PC-9 (cell line): Measurements from ENCODE around the gene SOX18.

Experiments used
- CTCF ChIP-seq: fragments of 200-600 bp; sonication (generic); conservative IDR thresholded peaks from 2 replicates; pipeline ENCODE4 v1.6.1; 2017; ENCODE audit warnings: mixed run types, antibody characterized with exemption, mild to moderate bottlenecking, moderate library complexity
- EZH2 ChIP-seq: fragments of 200-600 bp; sonication (generic); IDR thresholded peaks from 2 replicates; pipeline ENCODE4 v1.8.0; 2017; ENCODE audit warnings: antibody characterized with exemption, low read depth

GRCh38 chr20:64023361-64024140 lies 25.9 kb downstream of the SOX18 start:
- TF ChIP-seq CTCF = no peak
- TF ChIP-seq EZH2 = no peak
